Breast epithelium (tissue), 3 donors: ENCODE measurements around the gene MINDY3.

Experiments
- CTCF ChIP-seq, 3 donors: fragments of 450-650 bp; IDR thresholded peaks; one replicate each; pipeline ENCODE4 v1.5.1; 2016 to 2017; ENCODE audit warnings: antibody characterized with exemption in 3 of 3, mild to moderate bottlenecking in 3 of 3, moderate library complexity in 3 of 3
- POLR2A ChIP-seq: fragments of 450-650 bp; IDR thresholded peaks from one replicate; pipeline ENCODE4 v1.6.1; 2016; ENCODE audit warnings: antibody characterized with exemption, mild to moderate bottlenecking, moderate library complexity
- POLR2AphosphoS5 ChIP-seq, 3 donors: sonication (generic); formaldehyde crosslinking; IDR thresholded peaks; one replicate each; pipeline ENCODE4 v1.6.1; 2017; ENCODE audit warnings: antibody characterized with exemption in 3 of 3

GRCh38 chr10:15829495-15829894, 30.8 kb downstream of the MINDY3 start:
- TF ChIP-seq CTCF (IDR thresholded peaks at IDR 0.05) (no peak), POLR2AphosphoS5 (IDR thresholded peaks at IDR 0.05) (no peak), POLR2A (no peak)
